Right ventricle myocardium inferior (tissue), 1 donor: ENCODE results near the gene CD99L2. TPM values are rescaled to one million over a fixed set of nuclear protein-coding genes. Genes with fewer than 3 reads are reported as not detected.

Source experiments
- ATAC-seq: fragments of 200-7000 bp; cut with Tn5 transposase; one replicate; pipeline ENCODE4 v1.9.1; 2020; ENCODE audit warnings: mild to moderate bottlenecking, moderate library complexity
- DNase-seq: peaks from one replicate; pipeline ENCODE4 v3.0.0; 2021; ENCODE audit errors: missing footprints
- intact Hi-C: fragments of 100-400 bp; cut with DNase I; formaldehyde crosslinking; loops from one replicate; pipeline ENCODE4 v1.11.0; 2022
- long read RNA-seq: library from polyadenylated mRNA; unstranded; transcript quantifications from one replicate; pipeline ENCODE4 v2.0.0, GENCODE V29; 2021
- total RNA-seq: library from RNA; stranded (reverse); fragmentation: NEBNext Ultra II Directional; extraction: Animal tissue kit (Norgen Biotek cat#: 25700); gene quantifications from one replicate; pipeline ENCODE4 v1.2.1, GENCODE V29; 2021
- donor health status: DM: no; HTN: yes; CAD: no; lungs with severe emphysema.

CD99L2 gene
- 81.4 TPM for total RNA-seq
- long read RNA-seq, transcript CD99L2-206 (9 exons, 988 nt) = minor isoform, 11 of 141 reads
- long read RNA-seq, transcript CD99L2-202 (8 exons, 1,278 nt) = minor isoform, 5 of 141 reads
- long read RNA-seq, transcript CD99L2-203 (11 exons, 3,604 nt) = major isoform, 87 of 141 reads
- long read RNA-seq, partial matches to known transcripts = 20 of 141 reads
- long read RNA-seq, other reads (novel, unspliced or antisense) = 18 of 141 reads

GRCh38 chrX:150898343-150899190 is at the start of gene CD99L2:
TSS of gene CD99L2 (minus strand) at chrX:150898668. CDS start at chrX:150898588, 80 bp downstream.
- peak; percentile 99 for ATAC-seq
- DNase-seq = peak; percentile 95
- intact Hi-C loops = loop anchor here (10.0 kb wide), 2 partner anchors 124 to 534 kb away; partner anchors contain the start of gene MAMLD1

GRCh38 chrX:150944233-150944632 is 45.8 kb upstream of the CD99L2 start:
- intact Hi-C loops = no loop called here
- no peak for ATAC-seq
- DNase-seq = no peak

- intact Hi-C loops = no loop called here
- ATAC-seq = no peak
- DNase-seq = no peak
Measured at GRCh38 chrX:150942942-150943594, 44.6 kb upstream of the CD99L2 start.

- no peak for DNase-seq
- ATAC-seq = no peak
- intact Hi-C loops = no loop called here
Measured at GRCh38 chrX:150941580-150941979, 43.1 kb upstream of the CD99L2 start.

- intact Hi-C loops = no loop called here
- ATAC-seq (no peak), DNase-seq (no peak)
Measured at GRCh38 chrX:150940844-150941495, 42.5 kb upstream of the CD99L2 start.

GRCh38 chrX:150936556-150936955 is 38.1 kb upstream of the CD99L2 start:
- ATAC-seq (no peak), DNase-seq (no peak)
- intact Hi-C loops = no loop called here

- intact Hi-C loops = no loop called here
- ATAC-seq (no peak), DNase-seq (no peak)
Measured at GRCh38 chrX:150935467-150935866, 37.0 kb upstream of the CD99L2 start.

GRCh38 chrX:150934453-150934852 is 36.0 kb upstream of the CD99L2 start:
- no peak for ATAC-seq
- no peak for DNase-seq
- intact Hi-C loops = no loop called here

GRCh38 chrX:150933945-150934350 is 35.5 kb upstream of the CD99L2 start:
- ATAC-seq = no peak
- no peak for DNase-seq
- intact Hi-C loops = no loop called here

- DNase-seq = no peak
- no peak for ATAC-seq
- intact Hi-C loops = no loop called here
Measured at GRCh38 chrX:150929058-150929457, 30.6 kb upstream of the CD99L2 start.

GRCh38 chrX:150926791-150927190 is 28.3 kb upstream of the CD99L2 start:
- ATAC-seq = no peak
- DNase-seq = no peak
- intact Hi-C loops = no loop called here

- no peak for ATAC-seq
- intact Hi-C loops = no loop called here
Measured at GRCh38 chrX:150926304-150926703, 27.8 kb upstream of the CD99L2 start.

GRCh38 chrX:150919401-150919800 is 20.9 kb upstream of the CD99L2 start:
- intact Hi-C loops = no loop called here
- DNase-seq (no peak), ATAC-seq (no peak)

More at GRCh38 chrX:150926304-150926703, 27.8 kb upstream of the CD99L2 start:
- DNase-seq = no peak

GRCh38 chrX:150913511-150913910 is 15.0 kb upstream of the CD99L2 start:
- no peak for DNase-seq
- no peak for ATAC-seq
- intact Hi-C loops = no loop called here

- intact Hi-C loops = no loop called here
- peak; percentile 73 for DNase-seq
- ATAC-seq = peak; percentile 94
Measured at GRCh38 chrX:150907474-150907873, 9.0 kb upstream of the CD99L2 start.

GRCh38 chrX:150906694-150907093 is 8.2 kb upstream of the CD99L2 start:
- no peak for DNase-seq
- ATAC-seq = no peak
- intact Hi-C loops = no loop called here

GRCh38 chrX:150905293-150905692 is 6.8 kb upstream of the CD99L2 start:
- no peak for ATAC-seq
- intact Hi-C loops = no loop called here

GRCh38 chrX:150903110-150903508 is 4.6 kb upstream of the CD99L2 start:
- DNase-seq (no peak), ATAC-seq (no peak)
- intact Hi-C loops = no loop called here

More at GRCh38 chrX:150905293-150905692, 6.8 kb upstream of the CD99L2 start:
- DNase-seq = no peak

- no peak for ATAC-seq
- DNase-seq = no peak
- intact Hi-C loops = no loop called here
Measured at GRCh38 chrX:150902434-150903109, 4.1 kb upstream of the CD99L2 start.
